NCI-H146 treated with DMSO at 0.1 percent for 48 hours (cell line): Measurements from ENCODE around the gene SELENON.

Experiments used
- DNase-seq: peaks from one replicate; lab custom pipeline; 2025; ENCODE audit not compliant: unreplicated experiment; lab: John Stamatoyannopoulos, UW

The SELENON gene

DNA sequence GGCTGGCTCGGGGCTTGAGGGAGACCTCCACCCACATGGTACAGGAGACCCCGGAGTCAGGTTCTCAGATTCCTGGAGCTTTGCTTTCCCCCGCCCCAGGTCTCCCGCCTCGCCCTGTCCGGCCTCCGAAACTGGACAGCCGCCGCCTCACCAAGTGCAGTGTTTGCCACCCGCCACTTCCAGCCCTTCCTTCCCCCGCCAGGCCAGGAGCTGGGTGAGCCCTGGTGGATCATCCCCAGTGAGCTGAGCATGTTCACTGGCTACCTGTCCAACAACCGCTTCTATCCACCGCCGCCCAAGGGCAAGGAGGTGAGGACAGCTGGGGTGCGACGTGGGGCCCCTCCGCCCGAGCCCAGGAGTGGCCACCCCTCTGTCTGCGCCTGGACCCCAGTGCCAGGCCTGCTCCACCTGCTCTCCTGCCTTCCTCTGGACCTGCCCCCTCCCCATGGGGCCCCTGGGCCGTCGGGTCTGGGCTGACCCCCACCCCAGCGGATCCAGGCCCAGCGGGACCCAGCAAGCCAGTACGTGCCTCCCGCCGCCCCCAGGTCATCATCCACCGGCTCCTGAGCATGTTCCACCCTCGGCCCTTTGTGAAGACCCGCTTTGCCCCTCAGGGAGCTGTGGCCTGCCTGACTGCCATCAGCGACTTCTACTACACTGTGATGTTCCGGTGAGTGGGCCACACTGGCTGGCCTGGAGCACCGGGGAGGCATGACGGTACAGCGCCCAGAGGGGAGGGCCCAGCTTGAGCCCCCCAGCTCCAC lies 8.7 kb downstream of the SELENON start:
- no peak for DNase-seq

DNA sequence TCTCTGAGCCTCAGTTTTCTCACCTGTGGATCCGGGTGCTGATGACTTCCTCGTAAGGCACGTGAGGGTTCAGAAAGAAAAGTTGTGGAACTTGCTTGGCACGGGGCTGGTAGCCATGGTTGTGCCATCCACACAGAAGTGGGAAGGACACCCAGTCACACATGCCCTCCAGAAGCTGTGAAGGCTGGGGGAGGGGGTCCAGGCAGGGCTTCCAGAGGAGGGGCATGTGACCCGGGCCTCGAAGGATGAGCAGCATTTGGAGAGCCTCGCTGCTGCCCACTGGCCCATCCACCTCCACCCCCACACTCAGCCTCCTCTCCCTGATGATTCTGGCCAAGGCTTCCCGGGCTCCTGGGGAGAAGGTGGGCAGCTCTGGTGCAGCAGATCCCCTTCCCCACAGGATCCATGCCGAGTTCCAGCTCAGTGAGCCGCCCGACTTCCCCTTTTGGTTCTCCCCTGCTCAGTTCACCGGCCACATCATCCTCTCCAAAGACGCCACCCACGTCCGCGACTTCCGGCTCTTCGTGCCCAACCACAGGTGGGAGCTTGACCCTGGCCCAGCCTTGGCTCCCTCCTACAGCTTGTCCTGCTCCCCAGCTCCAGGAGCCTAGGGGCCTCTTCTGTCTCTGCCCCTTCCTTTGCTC lies 9.4 kb downstream of the SELENON start:
- DNase-seq = no peak

DNA sequence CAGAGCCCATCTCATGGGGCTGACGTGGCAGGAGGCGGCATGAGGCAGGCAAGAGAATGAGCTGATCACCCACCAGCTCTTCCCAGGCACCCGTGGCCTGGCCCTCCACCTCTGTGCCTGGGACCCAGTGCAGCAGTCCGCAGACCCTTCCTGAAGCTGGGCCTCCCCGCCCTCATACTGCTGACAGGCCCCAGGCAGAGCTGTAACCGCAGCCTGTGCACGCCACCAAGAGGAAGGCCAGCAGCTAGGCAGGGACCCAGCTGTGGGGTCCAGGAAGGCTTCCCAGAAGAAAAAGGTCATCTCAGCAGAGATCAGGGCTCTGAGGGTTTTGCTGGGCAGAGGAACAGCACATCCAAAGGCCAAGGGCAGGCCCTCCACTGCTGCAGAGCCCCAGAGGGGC lies 9.9 kb downstream of the SELENON start:
- no peak for DNase-seq

DNA sequence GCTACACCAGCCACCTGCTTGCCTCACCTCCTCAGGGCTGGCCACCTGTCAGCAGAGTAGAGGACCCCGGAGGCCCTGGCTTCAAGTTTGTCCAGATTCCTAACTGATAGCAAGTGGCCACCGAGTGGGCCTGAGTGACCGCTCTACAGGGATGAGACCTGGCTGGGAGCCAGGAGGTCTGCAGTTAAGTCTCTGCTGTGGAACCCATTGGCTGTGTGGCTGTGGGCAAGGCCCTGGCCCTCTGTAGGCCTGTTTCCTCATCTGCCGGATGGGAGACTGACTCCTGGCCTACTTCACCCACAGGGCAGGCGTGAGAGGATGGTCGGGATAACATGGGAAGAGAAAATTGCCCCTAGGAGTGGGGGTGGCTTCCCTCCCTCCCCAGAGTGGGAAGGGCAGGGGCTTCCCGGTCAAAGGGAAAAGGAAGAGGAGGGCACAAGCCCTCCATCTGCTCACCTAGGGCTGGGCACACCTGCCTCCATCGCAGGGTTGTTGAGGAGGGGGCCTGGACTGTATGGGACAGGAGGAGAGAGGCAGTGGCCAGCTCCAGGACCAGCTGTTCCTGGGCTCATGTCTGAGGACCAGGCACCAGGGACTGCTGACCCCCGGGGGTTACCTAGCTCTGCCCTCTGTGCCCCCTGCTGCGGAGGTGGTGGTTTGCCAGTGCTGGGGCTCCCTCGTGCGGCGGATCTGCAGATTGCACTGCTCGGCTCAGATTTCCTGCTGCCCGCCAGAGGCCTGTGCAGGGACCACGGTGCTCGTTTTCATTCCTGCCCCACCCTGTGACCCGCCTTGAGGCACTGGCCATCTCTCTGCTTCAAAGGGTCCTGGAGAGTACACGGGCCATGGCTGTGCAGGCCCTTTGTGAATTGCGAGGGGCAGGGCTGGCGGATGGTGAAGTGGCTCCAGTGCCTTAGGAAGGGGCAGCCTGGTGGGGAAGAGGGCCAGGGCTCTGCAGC lies 10.6 kb downstream of the SELENON start:
- DNase-seq = peak; percentile 9

DNA sequence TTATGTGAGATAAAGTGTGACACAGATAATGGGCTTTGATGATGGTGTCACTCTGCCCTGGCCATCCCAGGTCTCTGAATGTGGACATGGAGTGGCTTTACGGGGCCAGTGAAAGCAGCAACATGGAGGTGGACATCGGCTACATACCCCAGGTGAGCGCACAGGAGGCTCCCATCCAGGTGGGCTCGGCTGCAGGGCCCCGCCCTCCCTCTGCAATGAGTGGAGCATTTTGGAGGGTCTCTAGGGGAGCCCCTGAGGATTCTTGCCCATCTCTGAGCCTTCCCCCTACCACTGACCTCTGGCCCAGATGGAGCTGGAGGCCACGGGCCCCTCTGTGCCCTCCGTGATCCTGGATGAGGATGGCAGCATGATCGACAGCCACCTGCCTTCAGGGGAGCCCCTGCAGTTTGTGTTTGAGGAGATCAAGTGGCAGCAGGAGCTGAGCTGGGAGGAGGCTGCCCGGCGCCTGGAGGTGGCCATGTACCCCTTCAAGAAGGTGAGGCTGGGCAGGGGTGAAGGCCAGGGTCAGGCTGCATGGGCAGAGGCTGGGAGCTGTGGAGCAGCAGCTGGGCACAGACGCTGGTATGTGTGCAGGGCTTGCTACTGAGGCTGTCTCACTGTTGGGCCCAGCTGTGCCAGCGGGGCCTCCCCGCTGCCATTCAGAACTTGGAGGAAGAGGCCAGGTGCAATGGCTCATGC lies 11.5 kb downstream of the SELENON start:
- no peak for DNase-seq

DNA sequence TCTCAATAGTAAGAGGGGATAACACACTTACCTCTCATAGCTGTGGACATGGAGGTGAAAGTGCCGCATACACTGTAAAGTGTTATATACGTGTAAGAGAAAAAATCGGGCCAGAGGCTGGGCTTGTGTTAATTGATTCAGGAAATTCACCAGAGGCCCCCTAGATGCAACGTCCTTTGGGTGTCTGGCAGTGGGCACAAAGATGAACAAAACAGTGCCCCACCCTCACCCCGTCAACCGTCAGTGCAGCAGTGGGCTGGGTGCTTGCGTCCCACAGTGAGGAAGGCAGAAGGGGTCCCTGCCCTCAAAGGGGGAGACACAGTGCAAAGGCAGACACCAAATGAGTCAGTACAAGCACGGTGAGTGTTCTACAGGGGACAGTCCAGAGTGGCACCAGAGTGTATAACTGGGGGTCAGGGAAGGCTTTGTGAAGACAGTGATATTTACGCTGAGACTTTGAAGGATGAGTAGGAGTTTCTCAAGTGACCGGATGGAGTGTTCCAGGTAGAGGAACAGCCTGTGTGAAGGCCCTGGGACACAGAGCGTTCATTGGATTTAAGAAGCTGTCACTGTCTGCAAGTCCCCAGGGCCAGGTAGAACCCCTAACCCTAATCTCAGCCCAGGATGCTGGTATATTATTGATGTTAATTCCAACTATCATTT lies 13.2 kb downstream of the SELENON start:
- no peak for DNase-seq

DNA sequence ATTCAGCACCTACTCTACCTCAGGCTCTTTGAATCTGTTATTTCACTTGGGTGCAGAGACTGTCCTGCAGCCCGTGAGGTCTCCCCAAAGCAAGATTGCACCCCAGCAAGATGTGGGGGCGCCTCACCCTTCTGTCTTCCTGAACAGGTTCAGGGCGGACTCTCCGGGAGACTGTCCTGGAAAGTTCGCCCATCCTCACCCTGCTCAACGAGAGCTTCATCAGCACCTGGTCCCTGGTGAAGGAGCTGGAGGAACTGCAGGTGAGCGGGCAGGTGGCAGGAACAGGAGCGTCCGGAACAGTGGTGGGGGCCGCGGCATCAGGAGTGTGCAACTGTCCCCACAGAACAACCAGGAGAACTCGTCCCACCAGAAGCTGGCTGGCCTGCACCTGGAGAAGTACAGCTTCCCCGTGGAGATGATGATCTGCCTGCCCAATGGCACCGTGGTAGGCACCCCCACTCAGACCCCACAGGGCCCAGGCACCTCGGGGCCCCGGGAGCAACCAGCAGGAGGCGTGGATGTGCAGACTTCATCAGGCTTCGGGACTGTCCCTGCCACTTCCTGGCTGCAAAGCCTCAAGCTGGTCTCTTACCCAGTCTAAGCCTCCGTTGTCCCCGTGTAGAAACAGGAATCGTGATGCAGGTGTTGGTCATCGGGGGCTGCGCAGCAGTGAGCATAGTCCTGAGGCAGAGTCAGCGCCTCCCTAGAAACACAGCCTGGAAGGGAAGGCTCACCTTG lies 13.9 kb downstream of the SELENON start:
- DNase-seq = no peak

DNA sequence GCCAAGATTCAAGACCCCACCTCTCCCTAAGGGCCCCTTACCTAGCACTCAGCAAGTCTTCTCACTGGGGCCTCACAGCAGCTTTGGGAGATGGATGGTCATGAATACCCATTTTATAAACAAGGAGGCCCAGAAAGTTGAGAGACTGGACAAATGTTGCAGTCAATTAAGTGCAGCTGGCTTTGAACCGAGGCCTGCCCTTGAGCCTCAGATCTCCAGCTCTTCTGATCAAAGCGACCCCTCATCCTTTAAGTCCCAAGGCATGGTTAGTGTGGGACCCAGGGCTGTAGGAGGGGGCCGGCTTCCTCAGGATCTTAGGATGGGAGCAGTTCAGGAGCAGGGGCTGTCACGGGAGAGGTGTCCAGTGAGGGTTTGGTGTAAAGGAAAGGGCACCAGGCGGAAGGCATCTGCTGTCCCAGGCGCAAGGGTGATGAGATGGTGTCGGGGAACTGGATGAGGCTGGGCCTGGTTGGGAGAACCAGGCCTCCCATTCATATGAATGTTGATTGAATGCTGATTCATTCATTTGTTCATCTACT lies 14.6 kb downstream of the SELENON start:
- no peak for DNase-seq

DNA sequence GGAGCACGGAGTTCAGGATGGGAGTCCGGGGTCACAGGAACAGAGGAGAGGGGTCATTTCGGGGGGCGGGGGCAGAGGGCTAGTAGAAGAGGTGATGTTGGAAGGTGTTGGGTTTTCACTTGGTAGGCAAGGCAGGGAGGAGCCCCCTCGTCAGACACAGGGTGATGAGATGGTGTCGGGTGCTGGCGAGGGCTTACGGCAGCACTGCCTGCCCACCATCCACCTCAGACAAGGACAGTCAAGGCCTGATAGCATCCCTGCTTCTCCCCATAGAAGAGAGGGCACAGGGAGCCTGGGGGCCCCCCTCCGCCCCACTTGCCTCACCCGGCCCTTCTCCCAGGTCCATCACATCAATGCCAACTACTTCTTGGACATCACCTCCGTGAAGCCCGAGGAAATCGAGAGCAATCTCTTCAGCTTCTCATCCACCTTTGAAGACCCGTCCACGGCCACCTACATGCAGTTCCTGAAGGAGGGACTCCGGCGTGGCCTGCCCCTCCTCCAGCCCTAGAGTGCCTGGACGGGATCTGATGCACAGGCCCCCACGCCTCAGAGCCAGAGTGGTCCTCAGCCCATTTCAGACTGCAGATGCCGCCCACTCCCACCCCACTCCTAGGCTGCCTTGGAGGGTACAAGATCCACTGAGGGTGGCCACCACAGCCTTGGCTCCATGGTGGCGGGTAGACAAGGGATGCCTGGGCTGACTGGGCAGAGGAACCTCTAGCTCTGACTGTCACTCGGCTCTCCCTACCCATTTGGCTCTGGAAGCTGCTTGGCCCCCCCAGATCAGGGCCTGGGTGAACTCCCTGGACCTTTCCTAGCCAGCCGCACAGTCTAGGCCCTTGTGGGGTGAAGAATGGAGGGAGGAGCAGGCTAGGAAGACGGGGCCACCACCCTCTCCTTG lies 15.5 kb downstream of the SELENON start:
- DNase-seq = no peak

DNA sequence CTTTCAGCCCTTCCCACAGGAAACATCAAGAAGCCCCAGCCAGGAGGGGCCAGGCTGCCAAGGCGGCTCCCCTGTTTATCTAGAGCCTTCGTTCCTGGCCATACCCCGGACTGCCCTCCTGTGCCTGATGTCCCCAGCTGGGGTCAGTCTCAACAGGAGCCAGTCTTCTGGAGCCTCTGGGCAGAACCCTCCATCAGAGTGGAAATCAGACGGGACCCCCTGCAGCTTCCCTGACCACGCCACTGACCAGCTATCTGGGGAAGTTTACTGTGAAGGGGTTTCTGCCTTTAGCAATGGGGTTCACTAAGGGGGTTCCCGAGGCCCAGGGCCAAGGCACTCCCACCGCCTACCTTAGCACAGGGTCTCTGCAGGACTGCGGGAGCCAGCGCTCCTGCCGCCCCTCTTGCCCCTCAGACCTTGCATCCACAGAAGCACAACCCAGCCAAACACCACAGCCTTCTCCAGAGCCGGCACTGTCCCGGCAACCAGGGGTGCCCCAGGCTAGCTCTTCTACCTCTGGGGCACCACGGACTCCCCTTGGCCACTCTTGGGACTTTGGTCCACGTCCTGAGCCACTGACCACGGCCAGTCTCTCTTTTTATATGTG lies 16.2 kb downstream of the SELENON start:
- no peak for DNase-seq

DNA sequence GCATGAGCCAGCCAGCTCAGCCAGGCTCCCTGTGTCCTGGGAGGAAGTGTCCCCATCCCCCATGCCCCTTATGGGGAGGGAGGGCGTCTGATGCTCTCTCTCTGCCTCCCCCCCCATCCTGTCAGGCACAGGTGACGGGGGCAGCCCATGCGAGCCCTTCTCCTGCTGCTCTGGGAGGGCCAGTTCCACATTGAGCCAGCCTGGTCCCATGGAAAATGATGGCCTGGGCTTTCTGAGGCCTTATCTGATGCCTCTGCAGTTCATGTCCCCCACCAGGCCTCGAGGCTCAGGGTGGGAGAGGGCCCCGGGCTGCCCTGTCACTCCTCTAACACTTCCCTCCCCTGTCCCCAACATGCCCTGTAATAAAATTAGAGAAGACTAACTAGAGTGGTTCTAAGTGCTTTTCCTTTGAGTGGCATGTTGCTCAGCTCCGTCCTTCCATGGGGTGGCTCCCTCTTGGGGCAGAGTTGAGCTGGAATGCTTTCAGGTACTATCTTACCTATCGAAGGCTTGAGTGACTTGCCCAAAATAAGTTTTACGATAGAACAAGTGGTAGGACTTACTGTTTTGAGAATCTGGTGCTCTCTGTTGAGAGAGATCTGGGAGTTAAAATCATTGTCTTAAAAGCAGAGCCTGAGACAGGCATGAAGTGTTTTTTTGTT lies 18.0 kb downstream of the SELENON start:
- DNase-seq = no peak

DNA sequence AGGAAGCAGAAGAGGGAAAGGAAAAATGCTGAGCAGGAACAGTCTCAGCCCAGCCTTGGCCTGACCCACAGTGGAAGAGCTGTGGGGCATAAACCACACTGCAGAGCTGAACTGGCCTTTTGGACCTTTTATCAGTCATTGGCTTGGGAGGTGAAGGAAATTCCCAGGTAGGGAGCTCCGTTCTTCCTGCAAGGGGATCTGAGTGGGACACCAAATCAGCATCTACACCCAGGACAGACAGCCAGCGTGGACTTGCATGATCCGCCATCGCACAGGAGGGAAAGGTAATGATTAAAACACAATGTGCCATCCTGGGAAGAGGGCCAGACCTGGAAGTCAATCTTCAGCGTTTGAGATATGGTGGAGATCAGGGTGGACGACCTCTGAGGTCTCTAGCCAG lies 18.6 kb downstream of the SELENON start:
- no peak for DNase-seq

DNA sequence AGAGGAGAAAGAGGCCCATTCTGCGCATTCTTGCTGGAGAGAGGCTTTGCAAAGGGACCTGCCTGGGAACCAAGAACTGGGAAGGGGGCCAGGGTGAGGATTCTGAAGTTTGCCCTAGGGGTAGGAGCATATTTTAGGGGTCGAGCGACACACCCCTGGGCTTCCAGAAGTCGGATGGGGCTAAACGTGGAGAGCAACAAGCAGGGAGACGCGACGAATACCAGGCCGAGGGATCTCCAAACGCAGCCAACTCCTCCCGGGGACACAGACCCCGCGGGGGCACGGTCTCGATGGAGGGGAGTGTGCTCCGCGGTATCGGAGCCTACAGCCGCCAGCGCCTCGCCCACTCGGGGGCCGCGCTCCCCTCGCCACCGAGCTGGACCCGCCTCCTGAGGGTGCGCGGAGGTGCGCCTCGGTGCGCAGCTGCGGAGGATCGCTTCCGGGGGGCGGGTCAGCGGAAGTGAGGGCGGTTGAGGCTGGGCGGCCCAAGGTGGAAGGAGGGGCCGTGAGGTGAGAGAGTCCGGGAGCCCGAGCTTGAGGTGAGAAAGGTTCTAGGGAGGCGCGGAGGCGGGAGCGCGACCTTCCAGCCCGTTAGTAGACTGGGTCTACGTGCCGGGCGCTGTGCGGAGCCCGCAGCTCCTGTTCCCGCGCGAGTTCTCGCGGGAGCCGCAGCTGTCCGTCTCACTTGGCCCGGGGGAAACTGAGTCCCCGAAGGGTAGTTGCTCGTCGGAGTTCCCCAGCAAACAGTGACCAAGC lies 19.7 kb downstream of the SELENON start, which contains the start of gene MTFR1L:
Gene MTFR1L, plus strand, starts transcription at position 464 of the 756 bp plus-strand sequence. CDS start 3,151 bp downstream, outside the sequence.
- peak; percentile 62 for DNase-seq

DNA sequence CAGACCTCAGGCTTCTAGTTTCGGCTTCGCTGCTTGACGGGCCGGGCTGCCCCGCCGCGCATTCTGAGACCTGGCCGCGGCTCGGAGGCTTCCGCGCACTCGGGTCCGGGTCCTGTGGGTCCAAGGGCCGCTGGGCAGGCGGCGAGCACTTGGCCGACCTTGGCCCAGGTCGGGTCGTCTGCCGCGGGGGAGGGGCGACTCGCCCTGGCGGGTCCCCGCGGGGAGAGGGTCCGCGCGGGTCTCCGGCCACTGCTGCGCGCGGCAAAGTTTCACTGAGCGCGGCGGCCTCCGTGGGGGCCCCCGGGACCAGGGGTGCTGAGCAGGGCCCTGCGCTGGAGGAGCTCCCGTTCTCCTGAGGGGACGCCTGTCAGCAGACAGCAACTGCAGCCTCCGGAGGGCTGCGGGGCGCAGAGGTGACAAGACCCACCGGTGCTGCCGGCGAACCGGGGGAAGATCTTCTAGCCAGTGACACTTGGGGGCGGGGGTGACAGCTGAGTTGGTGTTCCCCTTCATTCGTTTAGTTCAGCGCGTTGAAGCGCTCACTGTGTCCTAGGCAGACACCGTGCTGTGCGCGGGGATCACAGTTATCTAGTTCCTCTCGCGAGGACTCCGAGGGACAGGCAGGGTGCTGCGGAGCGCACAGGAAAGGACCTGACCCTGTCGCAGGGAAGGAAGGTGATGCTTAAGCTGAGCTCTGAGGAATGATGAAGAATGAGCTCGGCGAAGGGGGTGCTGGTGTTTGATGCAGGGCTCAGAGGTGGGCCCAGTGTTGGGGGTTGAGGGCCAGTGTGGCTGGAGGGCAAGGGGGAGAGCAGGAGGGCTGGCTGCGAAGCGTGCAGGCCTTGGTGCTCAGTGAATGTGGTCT lies 20.5 kb downstream of the SELENON start:
- DNase-seq = no peak

DNA sequence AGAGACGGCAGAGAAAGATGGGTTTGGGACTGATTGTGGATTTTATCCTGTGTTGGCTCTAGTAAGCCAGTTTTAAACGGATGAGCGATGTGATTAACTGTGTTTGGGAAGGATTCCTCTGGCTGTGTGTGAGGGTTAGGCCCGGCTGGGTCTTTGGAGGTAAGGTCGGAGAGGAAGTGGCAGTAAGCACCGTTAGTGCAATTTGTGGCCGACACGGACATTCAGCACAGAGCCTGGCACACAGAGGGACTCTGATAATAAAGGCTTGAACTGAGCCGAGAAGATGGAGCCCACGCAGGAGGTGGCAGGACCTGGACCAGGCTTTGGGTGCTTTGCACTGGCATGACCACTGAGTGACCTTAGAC lies 21.1 kb downstream of the SELENON start:
- DNase-seq = no peak

DNA sequence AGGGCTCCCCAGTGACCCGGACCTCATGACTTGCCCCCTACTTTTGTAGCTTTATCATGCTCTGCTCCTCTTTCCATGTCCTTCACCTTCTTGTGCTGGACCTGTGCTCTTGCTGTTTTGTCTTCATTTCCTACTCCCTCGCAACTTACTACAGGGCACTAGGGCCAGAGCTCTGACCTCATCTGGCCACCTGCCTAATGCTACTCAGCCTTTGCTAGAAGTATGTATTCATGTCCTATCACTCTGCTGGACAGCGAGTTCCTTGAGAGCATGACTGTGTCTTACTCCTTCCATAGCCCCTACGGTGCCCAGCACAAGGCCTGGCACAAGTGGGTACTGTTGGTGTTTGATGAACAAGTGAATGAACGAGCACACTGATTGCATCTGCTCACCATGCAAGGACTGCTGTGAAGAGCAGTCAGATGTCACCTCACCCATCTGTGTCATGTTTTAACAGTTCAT lies 21.7 kb downstream of the SELENON start:
- DNase-seq = no peak
